ENCODE results near the gene NCDN.

DNA sequence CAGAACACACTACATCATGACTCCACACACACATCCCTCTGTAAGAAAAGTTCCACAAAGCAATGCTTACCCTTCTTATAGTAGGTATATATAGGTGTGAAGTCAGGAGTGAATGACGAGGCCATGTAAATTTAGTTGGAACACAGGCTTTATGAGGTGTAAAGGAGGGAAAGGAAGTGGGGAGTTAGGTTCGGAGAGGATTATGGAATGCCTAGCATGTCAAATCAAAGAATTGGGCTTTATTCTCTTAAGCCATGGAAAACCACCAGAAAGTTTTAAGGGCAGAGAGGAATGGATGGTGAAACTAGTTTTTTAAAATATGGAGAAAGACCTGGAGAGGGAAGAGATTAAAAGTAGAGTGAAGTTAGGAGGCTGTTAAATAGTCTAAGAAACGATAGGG lies 41.8 kb downstream of the NCDN start:
- TF ChIP-seq, protein P1, sequence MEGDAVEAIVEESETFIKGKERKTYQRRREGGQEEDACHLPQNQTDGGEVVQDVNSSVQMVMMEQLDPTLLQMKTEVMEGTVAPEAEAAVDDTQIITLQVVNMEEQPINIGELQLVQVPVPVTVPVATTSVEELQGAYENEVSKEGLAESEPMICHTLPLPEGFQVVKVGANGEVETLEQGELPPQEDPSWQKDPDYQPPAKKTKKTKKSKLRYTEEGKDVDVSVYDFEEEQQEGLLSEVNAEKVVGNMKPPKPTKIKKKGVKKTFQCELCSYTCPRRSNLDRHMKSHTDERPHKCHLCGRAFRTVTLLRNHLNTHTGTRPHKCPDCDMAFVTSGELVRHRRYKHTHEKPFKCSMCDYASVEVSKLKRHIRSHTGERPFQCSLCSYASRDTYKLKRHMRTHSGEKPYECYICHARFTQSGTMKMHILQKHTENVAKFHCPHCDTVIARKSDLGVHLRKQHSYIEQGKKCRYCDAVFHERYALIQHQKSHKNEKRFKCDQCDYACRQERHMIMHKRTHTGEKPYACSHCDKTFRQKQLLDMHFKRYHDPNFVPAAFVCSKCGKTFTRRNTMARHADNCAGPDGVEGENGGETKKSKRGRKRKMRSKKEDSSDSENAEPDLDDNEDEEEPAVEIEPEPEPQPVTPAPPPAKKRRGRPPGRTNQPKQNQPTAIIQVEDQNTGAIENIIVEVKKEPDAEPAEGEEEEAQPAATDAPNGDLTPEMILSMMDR (IDR thresholded peaks at IDR 0.05): no peak
- TF ChIP-seq, protein P2, sequence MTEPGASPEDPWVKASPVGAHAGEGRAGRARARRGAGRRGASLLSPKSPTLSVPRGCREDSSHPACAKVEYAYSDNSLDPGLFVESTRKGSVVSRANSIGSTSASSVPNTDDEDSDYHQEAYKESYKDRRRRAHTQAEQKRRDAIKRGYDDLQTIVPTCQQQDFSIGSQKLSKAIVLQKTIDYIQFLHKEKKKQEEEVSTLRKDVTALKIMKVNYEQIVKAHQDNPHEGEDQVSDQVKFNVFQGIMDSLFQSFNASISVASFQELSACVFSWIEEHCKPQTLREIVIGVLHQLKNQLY (CRISPR knock-in tag; IDR thresholded peaks at IDR 0.05): no peak

Data from WTC11 (cell line).